Tibial nerve (tissue), 4 donors: ENCODE results near the gene GP1BA. TPM values are rescaled to one million over a fixed set of nuclear protein-coding genes. Genes with fewer than 3 reads are reported as not detected.

ENCODE experiments used
- DNase-seq, 2 donors: peaks; one replicate each; pipeline ENCODE4 v3.0.0-alpha.2; 2019; ENCODE audit warnings: low spot score in 2 of 2
- H3K27ac ChIP-seq, 4 donors: fragments of 200-600 bp; sonication (generic) in 3 of 4; one replicate each; pipeline ENCODE4 v1.5.1; 2017 to 2019; ENCODE audit warnings: mild to moderate bottlenecking in 1 of 4
- H3K27me3 ChIP-seq, 2 donors: fragments of 200-600 bp; sonication (generic) in 1 of 2; one replicate each; pipeline versions ENCODE4 v1.5.1 to v1.6.0; 2017 to 2019
- H3K36me3 ChIP-seq, 3 donors: fragments of 200-600 bp; sonication (generic); one replicate each; pipeline ENCODE4 v1.5.1; 2018 to 2019
- H3K4me1 ChIP-seq, 4 donors: fragments of 200-600 bp; sonication (generic) in 3 of 4; one replicate each; pipeline ENCODE4 v1.5.1; 2017 to 2019
- H3K4me3 ChIP-seq, 4 donors: fragments of 200-600 bp; sonication (generic) in 3 of 4; one replicate each; pipeline ENCODE4 v1.5.1; 2017 to 2019; ENCODE audit warnings: mild to moderate bottlenecking in 1 of 4, moderate library complexity in 1 of 4
- H3K9me3 ChIP-seq, 4 donors: fragments of 200-600 bp; sonication (generic) in 3 of 4; one replicate each; pipeline ENCODE4 v1.5.1; 2017 to 2019
- CTCF ChIP-seq, 5 experiments: fragments of 200-600 bp in 3 of 5; fragments of 450-650 bp in 2 of 5; sonication (generic) in 3 of 5; IDR thresholded peaks; one replicate each; pipeline ENCODE4 v1.5.1; 2016 to 2019; ENCODE audit warnings: antibody characterized with exemption in 5 of 5, mild to moderate bottlenecking in 3 of 5, moderate library complexity in 2 of 5
- EP300 ChIP-seq, 2 donors: sonication (generic); formaldehyde crosslinking; IDR thresholded peaks; one replicate each; pipeline ENCODE4 v1.6.1; 2017; ENCODE audit warnings: antibody characterized with exemption in 2 of 2, mild to moderate bottlenecking in 1 of 2
- POLR2A ChIP-seq, 2 donors: fragments of 450-650 bp; IDR thresholded peaks; one replicate each; pipeline ENCODE4 v1.6.1; 2017; ENCODE audit warnings: antibody characterized with exemption in 2 of 2, mild to moderate bottlenecking in 2 of 2, moderate library complexity in 2 of 2
- WGBS, 2 donors: methylation state at CpG; one replicate each; pipeline ENCODE4 v1.1.5; 2018; 5-methylcytosine and 5-hydroxymethylcytosine counted together
- total RNA-seq, 4 donors: library from RNA; depleted of rRNA; stranded (reverse); fragments of >200 nt; gene quantifications; one replicate each; pipeline ENCODE4 v1.1.0, GENCODE V29; 2016

Gene GP1BA
- total RNA-seq, 4 donors from 2014 or later = not detected

- Histone ChIP-seq H3K4me1 (peaks cover 0 to 41% (median 21%) of the 10 kb centered on the region in 4 donors), H3K9me3 (no peaks in the 10 kb centered on the region)
- WGBS, 2 donors = 79 to 87% methylated on average over 3 of the region's 3 CpGs
These were observed 4.4 kb downstream of the GP1BA start for GRCh38 chr17:4936436-4936835.

GRCh38 chr17:4937553-4937952 lies 5.5 kb downstream of the GP1BA start:
- Histone ChIP-seq H3K9me3 (no peaks in the 10 kb centered on the region), H3K27ac (no peak overlapping the region), H3K4me3 (no peak overlapping the region), H3K4me1 (peaks cover 0 to 52% (median 26%) of the 10 kb centered on the region in 4 donors), H3K36me3 (peaks cover 0 to 42% (median 4%) of the 10 kb centered on the region in 3 donors), H3K27me3 (no peaks in the 10 kb centered on the region)
- TF ChIP-seq EP300 (IDR thresholded peaks at IDR 0.05) (no peak), CTCF (IDR thresholded peaks at IDR 0.05) (no peak), POLR2A (IDR thresholded peaks at IDR 0.05) (no peak)
- WGBS, 2 donors = 91 to 92% methylated on average over 16 of the region's 16 CpGs
- DNase-seq = no peak

More at GRCh38 chr17:4936436-4936835, 4.4 kb downstream of the GP1BA start:
- H3K27ac ChIP-seq = no peak overlapping the region
- DNase-seq = no peak
- H3K27me3 ChIP-seq = no peaks in the 10 kb centered on the region
- no peak overlapping the region for H3K4me3 ChIP-seq
- TF ChIP-seq POLR2A (IDR thresholded peaks at IDR 0.05) (no peak), EP300 (IDR thresholded peaks at IDR 0.05) (no peak), CTCF (IDR thresholded peaks at IDR 0.05) (no peak)
- peaks cover 0 to 32% (median 4%) of the 10 kb centered on the region in 3 donors for H3K36me3 ChIP-seq

GRCh38 chr17:4938069-4938491 lies 6.0 kb downstream of the GP1BA start:
- whole genome bisulfite sequencing, 2 donors = 91% methylated on average over 11 of the region's 11 CpGs

GRCh38 chr17:4938688-4939545 lies 6.8 kb downstream of the GP1BA start:
- no peaks in the 10 kb centered on the region for H3K9me3 ChIP-seq
- H3K4me3 ChIP-seq = peak overlapping the region; percentile 55 to 82 (median 68)
- peak overlapping the region; percentile 82 to 96 (median 90) for H3K27ac ChIP-seq
- DNase-seq = no peak
- peaks cover 0 to 55% (median 4%) of the 10 kb centered on the region in 3 donors for H3K36me3 ChIP-seq
- TF ChIP-seq EP300 (IDR thresholded peaks at IDR 0.05) = no peak
- TF ChIP-seq POLR2A (IDR thresholded peaks at IDR 0.05) = no peak
- TF ChIP-seq CTCF (IDR thresholded peaks at IDR 0.05) = no peak
- WGBS, 2 donors = 50 to 58% methylated on average over 14 to 19 of the region's 19 CpGs
- H3K4me1 ChIP-seq = peaks cover 0 to 55% (median 25%) of the 10 kb centered on the region in 4 donors
- no peaks in the 10 kb centered on the region for H3K27me3 ChIP-seq

More at GRCh38 chr17:4938069-4938491, 6.0 kb downstream of the GP1BA start:
- H3K36me3 ChIP-seq = peaks cover 0 to 47% (median 4%) of the 10 kb centered on the region in 3 donors
- no peak overlapping the region for H3K27ac ChIP-seq
- peaks cover 0 to 55% (median 26%) of the 10 kb centered on the region in 4 donors for H3K4me1 ChIP-seq
- H3K9me3 ChIP-seq = no peaks in the 10 kb centered on the region
- no peak for DNase-seq
- H3K27me3 ChIP-seq = no peaks in the 10 kb centered on the region
- no peak overlapping the region for H3K4me3 ChIP-seq
- TF ChIP-seq POLR2A (IDR thresholded peaks at IDR 0.05) (no peak), EP300 (IDR thresholded peaks at IDR 0.05) (no peak), CTCF (IDR thresholded peaks at IDR 0.05) (no peak)

- Histone ChIP-seq H3K4me1 (peaks cover 0 to 55% (median 24%) of the 10 kb centered on the region in 4 donors), H3K36me3 (peaks cover 0 to 61% (median 4%) of the 10 kb centered on the region in 3 donors), H3K27me3 (no peaks in the 10 kb centered on the region), H3K27ac (peak overlapping the region; percentile 82 to 96 (median 90)), H3K9me3 (no peaks in the 10 kb centered on the region), H3K4me3 (peak overlapping the region; percentile 55 to 82 (median 68))
- no peak for TF ChIP-seq EP300 (IDR thresholded peaks at IDR 0.05)
- TF ChIP-seq CTCF (IDR thresholded peaks at IDR 0.05) = no peak
- WGBS, 2 donors = 0% methylated on average over 16 of the region's 16 CpGs; no CpG with 5 or more reads in 1 of the 2 donors
- DNase-seq = no peak
These were observed 7.4 kb downstream of the GP1BA start for GRCh38 chr17:4939546-4939795.
